ENCODE results near the gene NRP1. TPM values are rescaled to one million over a fixed set of nuclear protein-coding genes. Genes with fewer than 3 reads are reported as not detected.

The NRP1 gene
- total RNA-seq, 2 donors from 2014 or later = 23.0 to 37.1 TPM

DNA sequence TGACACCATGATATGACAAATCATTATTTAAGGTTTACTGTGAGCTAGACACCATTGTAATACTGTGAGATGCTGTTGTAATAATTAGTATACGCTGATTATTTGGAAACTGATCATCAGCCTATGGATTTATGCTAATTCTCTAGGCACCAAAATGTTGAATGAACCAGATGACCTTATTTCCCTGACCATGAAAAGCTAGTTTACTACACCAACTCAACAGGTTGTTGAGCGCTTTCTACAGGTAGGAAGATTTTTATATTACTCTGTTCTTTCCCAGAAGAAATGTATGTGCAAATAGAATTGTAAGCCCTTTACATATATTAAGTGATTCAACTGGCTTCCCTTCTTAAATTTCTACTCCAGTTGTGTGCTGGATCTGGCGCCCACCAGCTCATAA is 6.2 kb downstream of the NRP1 start:
- H3K4me1 ChIP-seq (replicated peaks) = no peaks in the 10 kb centered on the region
- TF ChIP-seq POLR2AphosphoS5 (IDR thresholded peaks at IDR 0.05) (no peak), POLR2A (IDR thresholded peaks at IDR 0.05) (no peak)
- TF ChIP-seq, protein P1, sequence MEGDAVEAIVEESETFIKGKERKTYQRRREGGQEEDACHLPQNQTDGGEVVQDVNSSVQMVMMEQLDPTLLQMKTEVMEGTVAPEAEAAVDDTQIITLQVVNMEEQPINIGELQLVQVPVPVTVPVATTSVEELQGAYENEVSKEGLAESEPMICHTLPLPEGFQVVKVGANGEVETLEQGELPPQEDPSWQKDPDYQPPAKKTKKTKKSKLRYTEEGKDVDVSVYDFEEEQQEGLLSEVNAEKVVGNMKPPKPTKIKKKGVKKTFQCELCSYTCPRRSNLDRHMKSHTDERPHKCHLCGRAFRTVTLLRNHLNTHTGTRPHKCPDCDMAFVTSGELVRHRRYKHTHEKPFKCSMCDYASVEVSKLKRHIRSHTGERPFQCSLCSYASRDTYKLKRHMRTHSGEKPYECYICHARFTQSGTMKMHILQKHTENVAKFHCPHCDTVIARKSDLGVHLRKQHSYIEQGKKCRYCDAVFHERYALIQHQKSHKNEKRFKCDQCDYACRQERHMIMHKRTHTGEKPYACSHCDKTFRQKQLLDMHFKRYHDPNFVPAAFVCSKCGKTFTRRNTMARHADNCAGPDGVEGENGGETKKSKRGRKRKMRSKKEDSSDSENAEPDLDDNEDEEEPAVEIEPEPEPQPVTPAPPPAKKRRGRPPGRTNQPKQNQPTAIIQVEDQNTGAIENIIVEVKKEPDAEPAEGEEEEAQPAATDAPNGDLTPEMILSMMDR (IDR thresholded peaks at IDR 0.05) = no peak
- no peak overlapping the region for H3K4me3 ChIP-seq
- WGBS = 98% methylated on average over 3 of the region's 3 CpGs
- DNase-seq (ENCODE audit: low spot score) = no peak
- H3K27ac ChIP-seq = no peak overlapping the region
- no peaks in the 10 kb centered on the region for H3K9me3 ChIP-seq
- no peaks in the 10 kb centered on the region for H3K27me3 ChIP-seq (replicated peaks; ENCODE audit: insufficient read depth)
- no peaks in the 10 kb centered on the region for H3K36me3 ChIP-seq
- intact Hi-C loops (cut with DNase I) = no loop called here

DNA sequence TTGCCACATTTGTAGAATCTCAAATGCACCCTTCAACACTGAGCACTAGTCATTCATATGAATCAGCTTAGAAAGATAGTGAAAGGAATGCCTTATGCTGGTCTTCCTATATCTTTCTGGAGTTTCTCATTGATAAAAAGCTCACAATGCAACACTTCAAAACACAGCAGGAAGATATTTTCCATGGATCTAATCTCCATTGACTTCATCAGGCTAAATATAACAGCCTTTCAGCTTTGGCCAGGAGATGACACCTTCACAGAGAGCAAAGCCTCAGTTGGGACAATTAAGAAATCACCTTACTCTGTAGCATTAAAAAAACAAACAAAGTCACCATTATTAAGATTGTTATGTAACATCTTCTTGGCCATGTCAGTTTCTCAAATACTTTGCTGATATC is 6.7 kb downstream of the NRP1 start:
- TF ChIP-seq POLR2AphosphoS5 (IDR thresholded peaks at IDR 0.05) (no peak), POLR2A (IDR thresholded peaks at IDR 0.05) (no peak)
- TF ChIP-seq, protein P1 (IDR thresholded peaks at IDR 0.05) = peak in 2 of 4 experiments; percentile 3 to 25
- Histone ChIP-seq H3K4me1 (replicated peaks) (no peaks in the 10 kb centered on the region), H3K27ac (no peak overlapping the region), H3K9me3 (no peaks in the 10 kb centered on the region), H3K4me3 (no peak overlapping the region), H3K27me3 (replicated peaks; ENCODE audit: insufficient read depth) (no peaks in the 10 kb centered on the region), H3K36me3 (no peaks in the 10 kb centered on the region)
- intact Hi-C loops (cut with DNase I) = no loop called here
- no peak for DNase-seq (ENCODE audit: low spot score)

DNA sequence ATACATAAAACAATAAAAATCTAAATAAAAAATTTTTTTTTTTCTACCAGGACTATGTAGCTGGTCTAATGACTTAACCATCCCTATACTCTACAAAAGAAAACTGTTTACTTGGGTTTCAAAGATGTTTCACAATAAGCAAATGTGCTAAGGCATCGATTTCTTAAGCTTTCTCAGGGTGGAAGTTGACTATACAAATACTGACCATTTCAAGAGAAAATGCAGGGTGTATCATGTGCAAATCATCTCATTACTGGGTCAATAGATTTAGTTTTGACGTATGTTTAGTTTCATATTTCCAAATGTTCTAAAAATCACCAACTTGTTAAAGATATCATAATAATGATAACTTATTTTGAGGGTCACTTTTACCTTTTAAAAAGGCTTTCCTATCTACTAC is 7.5 kb downstream of the NRP1 start:
- intact Hi-C loops (cut with DNase I) = no loop called here

DNA sequence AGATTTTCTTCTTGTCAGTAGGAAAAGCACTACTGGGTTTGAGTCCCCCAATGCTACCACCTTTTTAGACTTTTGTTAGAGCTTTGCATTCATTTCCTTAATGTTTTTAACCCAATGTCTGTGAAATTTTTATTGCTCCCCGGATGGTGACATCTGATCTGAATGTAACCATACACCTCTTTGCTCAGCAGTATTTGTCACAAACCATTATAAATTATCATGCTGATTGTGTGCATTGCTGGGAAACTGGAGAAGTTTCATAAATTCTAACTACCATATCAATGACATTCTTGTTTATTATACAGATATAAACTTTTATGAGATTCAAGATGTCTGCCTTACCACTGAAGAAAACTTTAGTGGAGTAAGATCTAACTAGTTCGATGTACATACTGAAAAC is 8.5 kb downstream of the NRP1 start:
- H3K9me3 ChIP-seq = no peaks in the 10 kb centered on the region
- H3K4me3 ChIP-seq = no peak overlapping the region
- no peaks in the 10 kb centered on the region for H3K27me3 ChIP-seq (replicated peaks; ENCODE audit: insufficient read depth)
- no peaks in the 10 kb centered on the region for H3K4me1 ChIP-seq (replicated peaks)
- intact Hi-C loops (cut with DNase I) = no loop called here
- H3K27ac ChIP-seq = no peak overlapping the region
- WGBS = 26% methylated on average over 2 of the region's 2 CpGs
- TF ChIP-seq, protein P1 (IDR thresholded peaks at IDR 0.05) = no peak
- TF ChIP-seq POLR2A (IDR thresholded peaks at IDR 0.05) (no peak), POLR2AphosphoS5 (IDR thresholded peaks at IDR 0.05) (no peak)
- H3K36me3 ChIP-seq = no peaks in the 10 kb centered on the region
- DNase-seq (ENCODE audit: low spot score) = no peak

More for the DNA sequence above, 7.5 kb downstream of the NRP1 start:
- H3K36me3 ChIP-seq = no peaks in the 10 kb centered on the region
- 86% methylated on average over 2 of the region's 2 CpGs for WGBS
- H3K9me3 ChIP-seq = no peaks in the 10 kb centered on the region
- no peaks in the 10 kb centered on the region for H3K4me1 ChIP-seq (replicated peaks)
- H3K27me3 ChIP-seq (replicated peaks; ENCODE audit: insufficient read depth) = no peaks in the 10 kb centered on the region
- no peak overlapping the region for H3K27ac ChIP-seq
- no peak overlapping the region for H3K4me3 ChIP-seq
- DNase-seq (ENCODE audit: low spot score) = no peak
- TF ChIP-seq POLR2AphosphoS5 (IDR thresholded peaks at IDR 0.05) = no peak
- no peak for TF ChIP-seq POLR2A (IDR thresholded peaks at IDR 0.05)
- TF ChIP-seq, protein P1 (IDR thresholded peaks at IDR 0.05) = no peak

DNA sequence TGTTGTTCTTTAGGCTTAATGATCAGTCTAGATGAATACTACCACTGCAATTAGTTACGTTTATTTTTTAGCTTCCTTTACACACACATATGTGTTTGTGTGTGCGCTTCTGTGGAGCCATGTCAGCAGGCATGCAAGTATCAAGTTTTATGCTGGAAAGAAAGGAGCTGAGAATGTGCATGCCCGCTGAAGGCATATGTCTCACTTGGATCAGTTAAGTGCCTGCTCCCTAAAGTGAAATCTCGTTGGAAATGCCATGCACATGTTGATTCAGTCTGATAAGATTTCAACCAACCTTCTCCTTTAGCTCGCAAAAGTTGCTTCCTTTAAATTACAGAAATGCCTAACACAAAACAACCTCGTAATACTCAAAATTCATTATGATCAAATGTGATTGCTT is 10.7 kb downstream of the NRP1 start:
- TF ChIP-seq POLR2A (IDR thresholded peaks at IDR 0.05) (no peak), POLR2AphosphoS5 (IDR thresholded peaks at IDR 0.05) (no peak)
- TF ChIP-seq, protein P1 (IDR thresholded peaks at IDR 0.05) = no peak
- H3K27me3 ChIP-seq (replicated peaks; ENCODE audit: insufficient read depth) = no peaks in the 10 kb centered on the region
- DNase-seq (ENCODE audit: low spot score) = no peak
- H3K27ac ChIP-seq = no peak overlapping the region
- H3K4me3 ChIP-seq = no peak overlapping the region
- WGBS = 78% methylated on average over 6 of the region's 6 CpGs
- H3K9me3 ChIP-seq = no peaks in the 10 kb centered on the region
- H3K4me1 ChIP-seq (replicated peaks) = no peaks in the 10 kb centered on the region
- no peaks in the 10 kb centered on the region for H3K36me3 ChIP-seq
- intact Hi-C loops (cut with DNase I) = no loop called here
